HepG2 (cell line): ENCODE results near the gene RANBP3. TPM values are rescaled to one million over a fixed set of nuclear protein-coding genes. Genes with fewer than 3 reads are reported as not detected.
A peak's percentile ranks its signal among the peaks of the same experiment; 100 is the strongest.

Experiments used
- GTF3A ChIP-seq: sonication (generic); formaldehyde crosslinking; conservative IDR thresholded peaks from 2 replicates; pipeline ENCODE4 v1.4.0; 2020; ENCODE audit warnings: mild to moderate bottlenecking, missing genetic modification reagents
- KMT2A ChIP-seq: sonication (generic); formaldehyde crosslinking; IDR thresholded peaks from 2 replicates; pipeline ENCODE4 v1.4.0; 2020; ENCODE audit warnings: missing genetic modification reagents
- MYPOP ChIP-seq: sonication (generic); formaldehyde crosslinking; IDR thresholded peaks from 2 replicates; pipeline ENCODE4 v1.8.1; 2023; ENCODE audit warnings: mild to moderate bottlenecking, moderate library complexity, missing genetic modification reagents
- NR3C1 ChIP-seq: sonication (generic); formaldehyde crosslinking; IDR thresholded peaks from 2 replicates; pipeline ENCODE4 v1.4.0; 2020; ENCODE audit warnings: missing genetic modification reagents
- PRPF4 ChIP-seq: fragments of 200-400 bp; formaldehyde crosslinking; IDR thresholded peaks from 2 replicates; pipeline ENCODE4 v1.6.1; 2016; ENCODE audit warnings: low read length, low read depth; ENCODE audit not compliant: poor library complexity, severe bottlenecking
- SMAD1 ChIP-seq: sonication (generic); formaldehyde crosslinking; IDR thresholded peaks from 2 replicates; pipeline ENCODE4 v1.4.0; 2020; ENCODE audit warnings: missing genetic modification reagents, low read depth, mild to moderate bottlenecking, borderline replicate concordance
- ZNF407 ChIP-seq: sonication (generic); formaldehyde crosslinking; IDR thresholded peaks from one replicate; pipeline ENCODE4 v1.5.1; 2020; ENCODE audit warnings: mild to moderate bottlenecking, missing genetic modification reagents; ENCODE audit errors: not compliant biosample characterization
- ZNF619 ChIP-seq: sonication (generic); formaldehyde crosslinking; IDR thresholded peaks from 2 replicates; pipeline ENCODE4 v1.4.0; 2020; ENCODE audit warnings: mild to moderate bottlenecking, missing genetic modification reagents
- ZNF674 ChIP-seq: sonication (generic); formaldehyde crosslinking; IDR thresholded peaks from 2 replicates; pipeline ENCODE4 v1.5.0; 2020; ENCODE audit warnings: low read depth, mild to moderate bottlenecking, missing genetic modification reagents
- ZNF781 ChIP-seq: sonication (generic); formaldehyde crosslinking; IDR thresholded peaks from 2 replicates; pipeline ENCODE4 v1.5.1; 2020; ENCODE audit warnings: borderline replicate concordance, mild to moderate bottlenecking, missing genetic modification reagents; ENCODE audit errors: not compliant biosample characterization
- polyA plus RNA-seq, 8 experiments: library from polyadenylated mRNA; depleted of rRNA in 3 of 8; stranded (reverse) in 7 of 8; unstranded in 1 of 8; fragments of >200 nt; fragmentation: Illumina TruSeq in 4 of 8; extraction: Trizol in 4 of 8; gene quantifications; 2 replicates each; pipeline versions ENCODE4 v1.2.1 to v1.2.3, GENCODE V29; 2011 to 2016; ENCODE audit warnings: low read depth in 4 of 8, missing spikeins in 1 of 8, mixed read lengths in 1 of 8; ENCODE audit not compliant: insufficient read depth in 1 of 8
- total RNA-seq, 5 experiments: library from RNA; depleted of rRNA; stranded (reverse); fragments of >200 nt; fragmentation: Illumina TruSeq; extraction: Trizol; gene quantifications; 2 replicates each; pipeline ENCODE4 v1.2.3, GENCODE V29; 2016; ENCODE audit warnings: low read depth in 1 of 5

Gene RANBP3
- total and polyA plus RNA-seq, 2 of the 13 experiments (the other 11 are each of a cell fraction or from before 2014, with no cell fraction given) = 39.5 to 149 TPM

- peak; percentile 21 for TF ChIP-seq ZNF407 (CRISPR knock-in tag)
- TF ChIP-seq MYPOP = peak; percentile 97
- peak; percentile 94 for TF ChIP-seq KMT2A (CRISPR knock-in tag)
- TF ChIP-seq ZNF619 (CRISPR knock-in tag) = peak; percentile 89
- peak; percentile 88 for TF ChIP-seq PRPF4
- 0 out of 2 replicates have a peak, but pooled peaks have one; percentile 55 for TF ChIP-seq GTF3A (CRISPR knock-in tag)
- TF ChIP-seq ZNF674 (CRISPR knock-in tag) = no peak
- TF ChIP-seq NR3C1 = no peak
- no peak for TF ChIP-seq ZNF781
- TF ChIP-seq SMAD1 (CRISPR knock-in tag) = no peak; the same call in none of the 2 replicates
These were observed 74.2 kb downstream of the RANBP3 start, which contains the start of gene NDUFA11 (continued) for GRCh38 chr19:5903624-5904351.
